ENCODE results near the gene EXT2.

- TF ChIP-seq ZFP3 (CRISPR knock-in tag; IDR thresholded peaks at IDR 0.05) (no peak), ZNF565 (CRISPR knock-in tag; conservative IDR thresholded peaks at IDR 0.05; ENCODE audit: low read depth) (no peak), RARB (CRISPR knock-in tag; IDR thresholded peaks at IDR 0.05) (no peak), ZFP30 (CRISPR knock-in tag; IDR thresholded peaks at IDR 0.05) (no peak)
These were observed 47.5 kb upstream of the EXT2 start, which contains the start of gene ACCSL for GRCh38 chr11:44047931-44048431.
